GM23338 (cell line): ENCODE data around the gene B3GALNT1. TPM values are rescaled to one million over a fixed set of nuclear protein-coding genes. Genes with fewer than 3 reads are reported as not detected.

ENCODE experiments used
- ATAC-seq: fragments of 200-7000 bp; cut with Tn5 transposase; 3 replicates; pipeline ENCODE4 v1.9.1; 2020
- DNase-seq: peaks from one replicate; pipeline ENCODE4 v3.0.0-alpha.2; 2015; ENCODE audit warnings: low spot score
- H2AFZ ChIP-seq: fragments of 200-600 bp; sonication (generic); 2 replicates; pipeline ENCODE4 v1.8.0; 2016; ENCODE audit warnings: antibody characterized with exemption, mild to moderate bottlenecking, moderate library complexity
- H3F3A ChIP-seq: fragments of 200-600 bp; sonication (generic); replicated peaks from 2 replicates; pipeline ENCODE4 v1.8.0; 2017; ENCODE audit warnings: antibody characterized with exemption, mixed run types, low read depth
- H3K27ac ChIP-seq: fragments of 200-600 bp; sonication (generic); 2 replicates; pipeline ENCODE4 v1.6.1; 2016; ENCODE audit warnings: low read depth
- H3K27me3 ChIP-seq: fragments of 200-600 bp; sonication (generic); 2 replicates; pipeline ENCODE4 v1.8.0; 2016; ENCODE audit warnings: mild to moderate bottlenecking, mixed run types, moderate library complexity; ENCODE audit not compliant: insufficient read depth
- H3K36me3 ChIP-seq: fragments of 200-600 bp; sonication (generic); 2 replicates; pipeline ENCODE4 v1.8.0; 2016; ENCODE audit warnings: mild to moderate bottlenecking; ENCODE audit not compliant: insufficient read depth
- H3K4me1 ChIP-seq: fragments of 200-600 bp; sonication (generic); 2 replicates; pipeline ENCODE4 v1.8.0; 2016; ENCODE audit warnings: mild to moderate bottlenecking, moderate library complexity; ENCODE audit not compliant: insufficient read depth
- H3K4me2 ChIP-seq: fragments of 200-600 bp; sonication (generic); 2 replicates; pipeline ENCODE4 v1.7.1; 2017; ENCODE audit warnings: mixed run types
- H3K4me3 ChIP-seq: fragments of 200-600 bp; sonication (generic); 2 replicates; pipeline ENCODE4 v1.6.1; 2016; ENCODE audit warnings: mixed run types
- H3K79me2 ChIP-seq: fragments of 200-600 bp; sonication (generic); replicated peaks from 2 replicates; pipeline ENCODE4 v1.8.0; 2017; ENCODE audit warnings: mild to moderate bottlenecking; ENCODE audit not compliant: insufficient read depth
- H3K9me2 ChIP-seq: fragments of 200-600 bp; sonication (generic); 2 replicates; pipeline ENCODE4 v1.8.0; 2017; ENCODE audit not compliant: insufficient read depth
- H4K20me1 ChIP-seq: fragments of 200-600 bp; sonication (generic); replicated peaks from 2 replicates; pipeline ENCODE4 v1.8.0; 2017; ENCODE audit warnings: mild to moderate bottlenecking; ENCODE audit not compliant: insufficient read depth
- H3K27ac Mint-ChIP-seq: 2 replicates; pipeline ENCODE4 v1.8.0; 2020; ENCODE audit warnings: inconsistent platforms, mild to moderate bottlenecking, moderate library complexity, mixed read lengths
- H3K27me3 Mint-ChIP-seq: 3 replicates; pipeline ENCODE4 v1.8.0; 2022; ENCODE audit warnings: low read depth, mild to moderate bottlenecking, moderate library complexity, mixed read lengths, inconsistent platforms; ENCODE audit not compliant: insufficient read depth, poor library complexity
- H3K36me3 Mint-ChIP-seq: 3 replicates; pipeline ENCODE4 v1.8.0; 2021; ENCODE audit warnings: low read depth, mild to moderate bottlenecking, inconsistent platforms, moderate library complexity, mixed read lengths
- H3K4me1 Mint-ChIP-seq: 3 replicates; pipeline ENCODE4 v1.8.0; 2020; ENCODE audit warnings: mild to moderate bottlenecking, inconsistent platforms, mixed read lengths
- H3K4me3 Mint-ChIP-seq: 3 replicates; pipeline ENCODE4 v1.8.0; 2021; ENCODE audit warnings: moderate library complexity, mild to moderate bottlenecking, inconsistent platforms, mixed read lengths
- H3K9me3 Mint-ChIP-seq: 3 replicates; pipeline ENCODE4 v1.8.0; 2020; ENCODE audit warnings: moderate library complexity, mild to moderate bottlenecking, inconsistent platforms, mixed read lengths
- CREB1 ChIP-seq: fragments of 250-450 bp; sonication (Bioruptor Pico); IDR thresholded peaks from 2 replicates; pipeline ENCODE4 v1.5.0; 2020; ENCODE audit warnings: low read depth, mild to moderate bottlenecking, moderate library complexity
- CTCF ChIP-seq, 2 experiments: fragments of 200-600 bp in 1 of 2; sonication (generic) in 1 of 2; conservative IDR thresholded peaks; 2 replicates each; pipeline versions ENCODE4 v1.5.1 to v1.6.1; 2016 to 2017; ENCODE audit warnings: antibody characterized with exemption in 2 of 2, low read depth in 2 of 2, mild to moderate bottlenecking in 2 of 2, moderate library complexity in 1 of 2
- ETS1 ChIP-seq: IDR thresholded peaks from 2 replicates; pipeline ENCODE4 v1.6.1; 2016; ENCODE audit warnings: antibody characterized with exemption
- EZH2 ChIP-seq: fragments of 200-600 bp; sonication (generic); IDR thresholded peaks from one replicate; pipeline ENCODE4 v1.8.0; 2017; ENCODE audit warnings: antibody characterized with exemption, mild to moderate bottlenecking, low read depth; ENCODE audit not compliant: unreplicated experiment
- EZH2phosphoT487 ChIP-seq: fragments of 200-600 bp; sonication (generic); IDR thresholded peaks from one replicate; pipeline ENCODE4 v1.8.1; 2018; ENCODE audit warnings: antibody characterized with exemption; ENCODE audit not compliant: unreplicated experiment
- JUNB ChIP-seq: IDR thresholded peaks from one replicate; pipeline ENCODE4 v1.6.1; 2016; ENCODE audit warnings: antibody characterized with exemption; ENCODE audit not compliant: unreplicated experiment
- NANOG ChIP-seq: IDR thresholded peaks from 2 replicates; pipeline ENCODE4 v1.6.1; 2016; ENCODE audit warnings: antibody characterized with exemption, borderline replicate concordance
- POLR2AphosphoS5 ChIP-seq: IDR thresholded peaks from 2 replicates; pipeline ENCODE4 v1.6.1; 2016; ENCODE audit warnings: antibody characterized with exemption, low read depth
- STAT1 ChIP-seq: IDR thresholded peaks from one replicate; pipeline ENCODE4 v1.6.1; 2016; ENCODE audit warnings: antibody characterized with exemption; ENCODE audit not compliant: unreplicated experiment
- ZNF114 ChIP-seq: fragments of 250-450 bp; sonication (Bioruptor Pico); IDR thresholded peaks from 2 replicates; pipeline ENCODE4 v1.5.0; 2020; ENCODE audit warnings: mild to moderate bottlenecking, moderate library complexity
- ZNF331 ChIP-seq: fragments of 250-450 bp; sonication (Bioruptor Pico); IDR thresholded peaks from 2 replicates; pipeline ENCODE4 v1.5.0; 2020; ENCODE audit warnings: low read depth, mild to moderate bottlenecking, moderate library complexity
- polyA plus RNA-seq: library from polyadenylated mRNA; unstranded; fragments of >200 nt; fragmentation: Nextera tagmentation; extraction: Ambion mirVana; gene quantifications from 2 replicates; pipeline ENCODE4 v1.2.1, GENCODE V29; 2016
- total RNA-seq: library from RNA; depleted of rRNA; stranded (reverse); fragments of >200 nt; shearing (Covaris generic); gene quantifications from 2 replicates; pipeline ENCODE4 v1.2.3, GENCODE V29; 2014
- TF ChIP-seq, protein P1 (sequence below): IDR thresholded peaks from one replicate; pipeline ENCODE4 v1.6.1; 2018; ENCODE audit warnings: antibody characterized with exemption; ENCODE audit not compliant: unreplicated experiment

The B3GALNT1 gene
- total and polyA plus RNA-seq, 2 experiments from 2014 or later, result 3.3 to 5.9 TPM

GRCh38 chr3:161107311-161107710 lies 2.2 kb upstream of the B3GALNT1 start (continued):
- TF ChIP-seq NANOG (no peak), STAT1 (no peak), ZNF114 (CRISPR knock-in tag) (no peak), CTCF (conservative IDR thresholded peaks at IDR 0.05; ENCODE audit: low read depth in 2 of 2) (no peak), JUNB (no peak), POLR2AphosphoS5 (no peak), ZNF331 (no peak), CREB1 (no peak), EZH2phosphoT487 (no peak), ETS1 (no peak), EZH2 (no peak)
- TF ChIP-seq, protein P1, sequence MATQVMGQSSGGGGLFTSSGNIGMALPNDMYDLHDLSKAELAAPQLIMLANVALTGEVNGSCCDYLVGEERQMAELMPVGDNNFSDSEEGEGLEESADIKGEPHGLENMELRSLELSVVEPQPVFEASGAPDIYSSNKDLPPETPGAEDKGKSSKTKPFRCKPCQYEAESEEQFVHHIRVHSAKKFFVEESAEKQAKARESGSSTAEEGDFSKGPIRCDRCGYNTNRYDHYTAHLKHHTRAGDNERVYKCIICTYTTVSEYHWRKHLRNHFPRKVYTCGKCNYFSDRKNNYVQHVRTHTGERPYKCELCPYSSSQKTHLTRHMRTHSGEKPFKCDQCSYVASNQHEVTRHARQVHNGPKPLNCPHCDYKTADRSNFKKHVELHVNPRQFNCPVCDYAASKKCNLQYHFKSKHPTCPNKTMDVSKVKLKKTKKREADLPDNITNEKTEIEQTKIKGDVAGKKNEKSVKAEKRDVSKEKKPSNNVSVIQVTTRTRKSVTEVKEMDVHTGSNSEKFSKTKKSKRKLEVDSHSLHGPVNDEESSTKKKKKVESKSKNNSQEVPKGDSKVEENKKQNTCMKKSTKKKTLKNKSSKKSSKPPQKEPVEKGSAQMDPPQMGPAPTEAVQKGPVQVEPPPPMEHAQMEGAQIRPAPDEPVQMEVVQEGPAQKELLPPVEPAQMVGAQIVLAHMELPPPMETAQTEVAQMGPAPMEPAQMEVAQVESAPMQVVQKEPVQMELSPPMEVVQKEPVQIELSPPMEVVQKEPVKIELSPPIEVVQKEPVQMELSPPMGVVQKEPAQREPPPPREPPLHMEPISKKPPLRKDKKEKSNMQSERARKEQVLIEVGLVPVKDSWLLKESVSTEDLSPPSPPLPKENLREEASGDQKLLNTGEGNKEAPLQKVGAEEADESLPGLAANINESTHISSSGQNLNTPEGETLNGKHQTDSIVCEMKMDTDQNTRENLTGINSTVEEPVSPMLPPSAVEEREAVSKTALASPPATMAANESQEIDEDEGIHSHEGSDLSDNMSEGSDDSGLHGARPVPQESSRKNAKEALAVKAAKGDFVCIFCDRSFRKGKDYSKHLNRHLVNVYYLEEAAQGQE, result no peak

DNA sequence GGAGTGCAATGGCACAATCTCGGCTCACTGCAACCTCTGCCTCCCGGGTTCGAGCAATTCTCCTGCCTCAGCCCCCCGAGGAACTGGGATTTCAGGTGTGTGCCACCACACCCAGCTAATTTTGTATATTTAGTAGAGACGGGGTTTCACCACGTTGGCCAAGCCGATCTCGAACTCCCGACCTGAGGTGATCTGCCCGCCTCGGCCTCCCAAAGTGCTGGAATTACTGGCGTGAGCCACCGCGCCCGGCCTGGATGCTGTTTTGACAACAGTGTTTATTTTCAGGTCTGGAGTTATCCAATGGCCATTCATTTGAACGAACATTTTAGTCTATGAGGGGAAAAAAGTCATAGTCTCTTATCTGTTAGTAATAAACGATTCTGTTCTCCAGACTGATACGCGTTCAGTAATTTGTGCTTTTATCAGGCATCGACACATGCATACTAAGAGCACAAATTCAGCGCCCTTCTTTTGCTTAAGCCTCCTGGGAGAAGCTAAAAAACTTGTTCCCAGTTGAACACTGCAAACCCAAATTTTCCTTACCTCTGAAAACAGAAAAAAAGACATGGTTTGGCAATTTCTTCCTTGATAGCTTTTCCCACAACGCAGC lies 1.3 kb downstream of the B3GALNT1 start:
- H3K79me2 ChIP-seq, result no peaks in the 10 kb centered on the region
- 0 out of 2 replicates have a peak, but pooled peaks cover 6% of the 10 kb centered on the region for H3K4me1 ChIP-seq
- no peaks in the 10 kb centered on the region for H3K36me3 ChIP-seq
- peak overlapping the region; percentile 62 for H3K4me3 ChIP-seq
- Mint-ChIP-seq H3K36me3 (peaks cover 3% of the 10 kb centered on the region; the same call in 1 of the 3 replicates), H3K4me3 (peak overlapping the region; percentile 79), H3K4me1 (peaks cover 5% of the 10 kb centered on the region), H3K9me3 (peaks cover 7% of the 10 kb centered on the region; the same call in 2 of the 3 replicates), H3K27ac (no peak overlapping the region), H3K27me3 (peaks cover 20% of the 10 kb centered on the region)
- peaks cover 6% of the 10 kb centered on the region; the same call in 1 of the 2 replicates for H3F3A ChIP-seq
- DNase-seq, result no peak
- H3K9me2 ChIP-seq, result no peaks in the 10 kb centered on the region
- H4K20me1 ChIP-seq, result no peaks in the 10 kb centered on the region
- ATAC-seq, result no peak
- H2AFZ ChIP-seq, result peak overlapping the region; percentile 99
- H3K27me3 ChIP-seq, result peaks cover 29% of the 10 kb centered on the region
- peak overlapping the region; percentile 76 for H3K4me2 ChIP-seq
- H3K27ac ChIP-seq, result no peak overlapping the region
- no peak for TF ChIP-seq ETS1
- TF ChIP-seq POLR2AphosphoS5, result no peak
- TF ChIP-seq STAT1, result no peak
- TF ChIP-seq EZH2, result no peak
- no peak for TF ChIP-seq NANOG
- TF ChIP-seq, protein P1, result no peak
